Astrocyte of the spinal cord (primary cell): ENCODE measurements around the gene PROM1.

Experiments used
- DNase-seq: peaks from one replicate; pipeline ENCODE4 v3.0.0; 2011; ENCODE audit warnings: low read depth, low spot score
- H3K4me3 ChIP-seq: 2 replicates; pipeline ENCODE4 v1.5.1; 2011; ENCODE audit warnings: low read depth, mild to moderate bottlenecking, low read length, moderate library complexity
- in situ Hi-C: cut with HindIII; loops from 2 replicates; pipeline ENCODE4 v1.10.0; 2017; ENCODE audit warnings: low sequenced_read_pairs
- TF ChIP-seq, protein P1 (sequence below): IDR thresholded peaks from 2 replicates; pipeline ENCODE4 v1.5.1; 2012; ENCODE audit warnings: low read depth, mild to moderate bottlenecking, low read length, inconsistent platforms

PROM1 gene

GRCh38 chr4:16110661-16111290, 27.0 kb upstream of the PROM1 start:
- DNase-seq, result no peak
- TF ChIP-seq, protein P1, sequence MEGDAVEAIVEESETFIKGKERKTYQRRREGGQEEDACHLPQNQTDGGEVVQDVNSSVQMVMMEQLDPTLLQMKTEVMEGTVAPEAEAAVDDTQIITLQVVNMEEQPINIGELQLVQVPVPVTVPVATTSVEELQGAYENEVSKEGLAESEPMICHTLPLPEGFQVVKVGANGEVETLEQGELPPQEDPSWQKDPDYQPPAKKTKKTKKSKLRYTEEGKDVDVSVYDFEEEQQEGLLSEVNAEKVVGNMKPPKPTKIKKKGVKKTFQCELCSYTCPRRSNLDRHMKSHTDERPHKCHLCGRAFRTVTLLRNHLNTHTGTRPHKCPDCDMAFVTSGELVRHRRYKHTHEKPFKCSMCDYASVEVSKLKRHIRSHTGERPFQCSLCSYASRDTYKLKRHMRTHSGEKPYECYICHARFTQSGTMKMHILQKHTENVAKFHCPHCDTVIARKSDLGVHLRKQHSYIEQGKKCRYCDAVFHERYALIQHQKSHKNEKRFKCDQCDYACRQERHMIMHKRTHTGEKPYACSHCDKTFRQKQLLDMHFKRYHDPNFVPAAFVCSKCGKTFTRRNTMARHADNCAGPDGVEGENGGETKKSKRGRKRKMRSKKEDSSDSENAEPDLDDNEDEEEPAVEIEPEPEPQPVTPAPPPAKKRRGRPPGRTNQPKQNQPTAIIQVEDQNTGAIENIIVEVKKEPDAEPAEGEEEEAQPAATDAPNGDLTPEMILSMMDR, result no peak
- H3K4me3 ChIP-seq, result no peak overlapping the region
- in situ Hi-C loops, result no loop called here

GRCh38 chr4:16110199-16110598, 26.4 kb upstream of the PROM1 start:
- no peak for DNase-seq
- in situ Hi-C loops, result no loop called here
- no peak overlapping the region for H3K4me3 ChIP-seq
- TF ChIP-seq, protein P1, result no peak

DNA sequence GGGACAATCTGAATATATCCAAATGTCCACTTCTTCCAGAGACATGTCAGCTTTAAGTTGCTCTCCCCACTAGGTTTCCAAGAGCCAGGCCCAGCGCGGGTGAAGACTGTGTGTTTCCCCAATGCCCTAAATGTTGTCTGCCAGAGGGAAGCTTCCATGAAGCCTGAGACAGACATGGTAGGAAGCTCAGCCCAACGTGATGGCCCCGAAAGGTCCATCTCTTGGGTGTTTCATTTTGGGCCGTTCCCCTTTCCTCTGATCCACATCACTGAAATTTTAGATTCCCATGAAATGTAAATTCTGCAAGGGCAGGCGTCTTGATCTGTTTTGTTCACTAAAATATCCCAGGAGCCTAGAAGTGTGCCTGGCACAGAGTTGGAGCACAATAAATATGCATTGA, 25.4 kb upstream of the PROM1 start:
- no peak for DNase-seq
- H3K4me3 ChIP-seq, result no peak overlapping the region
- TF ChIP-seq, protein P1, result no peak
- in situ Hi-C loops, result no loop called here

DNA sequence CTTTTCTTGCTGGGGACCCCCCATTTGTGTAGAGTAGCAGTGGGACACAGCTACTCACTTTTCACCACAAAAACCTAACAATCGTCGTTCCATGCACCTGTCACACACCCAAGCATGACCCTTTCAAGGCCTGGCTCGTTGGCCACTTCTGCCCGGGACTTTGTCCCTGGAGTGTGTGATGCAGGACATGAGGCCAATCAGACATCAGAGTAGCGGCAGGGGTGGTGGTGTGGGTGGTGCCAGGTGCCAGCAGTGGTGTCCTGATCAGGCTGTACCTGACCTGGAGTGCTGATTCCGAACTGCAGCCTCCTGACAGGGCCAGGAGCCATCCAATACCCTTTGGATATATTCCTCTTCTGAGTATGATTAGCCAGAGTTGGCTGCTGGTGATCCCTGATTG, 23.1 kb upstream of the PROM1 start:
- in situ Hi-C loops, result no loop called here
- TF ChIP-seq, protein P1, result no peak
- DNase-seq, result no peak
- H3K4me3 ChIP-seq, result no peak overlapping the region

DNA sequence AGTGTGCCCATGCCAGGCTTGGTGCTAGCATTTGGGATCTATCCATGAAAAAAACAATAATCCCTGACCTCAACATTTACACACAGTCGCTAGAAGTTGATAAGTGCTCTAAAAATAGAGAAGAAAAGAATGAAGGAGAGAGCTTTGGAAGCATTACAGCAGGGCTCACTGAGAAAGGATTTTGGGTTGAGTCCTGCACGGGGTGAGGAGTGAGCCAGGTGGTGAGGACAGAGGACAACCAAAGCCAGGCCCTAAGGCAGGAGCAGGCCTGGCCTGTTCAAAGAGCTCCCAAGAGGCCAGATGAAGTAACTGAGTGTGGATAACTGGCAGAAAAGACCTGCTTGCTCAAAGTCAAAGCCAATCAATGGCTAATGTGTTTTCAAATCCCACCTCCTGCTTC, 20.7 kb upstream of the PROM1 start:
- TF ChIP-seq, protein P1, result no peak
- in situ Hi-C loops, result no loop called here
- DNase-seq, result no peak
- no peak overlapping the region for H3K4me3 ChIP-seq

DNA sequence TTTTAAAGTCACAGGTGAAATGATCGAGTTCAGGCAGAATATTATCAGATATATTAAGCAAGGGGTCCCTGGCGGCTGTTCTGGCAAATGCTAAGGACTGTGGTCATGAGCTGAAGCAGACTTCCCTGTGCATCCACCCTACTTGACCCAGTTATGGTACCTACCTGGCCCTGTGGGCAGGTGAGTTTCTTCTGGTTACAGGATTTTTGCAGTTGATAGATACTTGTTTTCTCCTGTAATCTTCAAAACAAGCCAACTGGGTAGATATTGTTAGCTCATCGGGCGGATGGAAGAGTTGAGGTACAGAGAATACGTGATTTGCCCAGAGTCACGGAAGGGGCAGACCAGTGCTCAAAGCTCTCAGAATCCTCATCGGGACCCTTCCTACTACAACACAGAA, 18.5 kb upstream of the PROM1 start:
- TF ChIP-seq, protein P1, result no peak
- no peak for DNase-seq
- no peak overlapping the region for H3K4me3 ChIP-seq
- in situ Hi-C loops, result no loop called here
